HG03103 (cell line): ENCODE measurements around the gene GRIA1.
"Not testable (repeated sequence)": the region's sequence is repeated elsewhere in the genome, so short reads cannot be mapped to it uniquely, and the experiment has no call there.

Experiments used
- ATAC-seq: cut with Tn5 transposase; IDR thresholded peaks from one replicate; pipeline ENCODE4 v1.9.1; 2021; ENCODE audit warnings: low read depth; ENCODE audit not compliant: unreplicated experiment

Gene GRIA1

DNA sequence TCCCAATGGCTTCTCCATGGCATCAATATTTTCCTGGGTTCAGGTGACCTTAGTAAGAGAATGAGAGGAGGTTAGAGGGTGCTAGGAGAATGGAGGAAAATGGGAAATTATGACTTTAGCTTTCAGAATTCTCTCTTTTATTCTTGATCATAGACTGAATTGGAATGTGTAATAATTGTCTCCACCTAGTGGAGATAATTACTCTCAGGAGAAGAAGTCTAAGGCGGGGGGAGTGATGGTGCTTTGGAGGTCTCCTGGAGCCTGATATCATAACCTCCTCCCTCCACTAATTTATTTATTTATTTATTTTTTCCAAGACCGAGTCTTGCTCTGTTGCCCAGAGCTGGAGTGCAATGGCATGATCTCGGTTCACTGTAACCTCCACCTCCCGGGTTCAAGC lies 221.3 kb downstream of the GRIA1 start:
- ATAC-seq = no peak

DNA sequence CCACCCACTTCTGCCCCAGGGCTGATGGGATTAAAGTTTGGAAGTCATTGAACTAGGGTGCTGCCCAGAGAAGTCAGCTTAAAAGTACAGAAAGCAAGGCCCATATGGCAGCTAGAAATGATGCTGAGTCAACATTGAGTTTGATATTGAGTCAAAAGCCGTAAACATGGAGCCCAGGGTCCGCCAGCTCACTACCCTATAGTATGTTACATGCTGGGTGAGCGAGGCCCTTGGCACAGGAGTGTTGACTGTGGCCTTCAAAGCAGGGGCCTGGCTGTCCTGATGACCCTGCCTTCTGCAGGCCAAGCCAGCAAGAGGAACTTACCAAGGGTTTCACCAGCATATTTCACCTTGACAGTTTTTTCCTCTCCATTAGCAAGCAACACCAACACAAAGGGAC lies 222.5 kb downstream of the GRIA1 start:
- ATAC-seq = no peak

DNA sequence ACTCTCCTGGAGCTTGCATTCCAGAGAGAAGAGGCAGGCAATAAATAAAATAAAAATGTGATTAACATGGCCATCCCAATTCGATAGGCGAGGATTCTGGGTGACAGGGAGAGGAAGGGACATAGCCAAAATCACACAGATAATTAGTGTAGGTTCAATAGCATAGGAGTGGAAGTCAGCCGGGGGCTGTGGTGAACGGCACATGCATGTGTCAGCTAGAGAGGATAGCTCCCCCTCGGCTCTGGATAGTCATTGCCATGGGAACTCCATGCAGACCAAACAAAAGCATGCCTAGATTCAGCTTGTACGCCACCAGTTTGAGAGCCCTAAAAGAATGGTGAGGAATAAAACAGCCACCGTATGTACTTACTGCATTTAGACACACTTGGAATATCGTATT lies 223.5 kb downstream of the GRIA1 start:
- ATAC-seq = no peak

DNA sequence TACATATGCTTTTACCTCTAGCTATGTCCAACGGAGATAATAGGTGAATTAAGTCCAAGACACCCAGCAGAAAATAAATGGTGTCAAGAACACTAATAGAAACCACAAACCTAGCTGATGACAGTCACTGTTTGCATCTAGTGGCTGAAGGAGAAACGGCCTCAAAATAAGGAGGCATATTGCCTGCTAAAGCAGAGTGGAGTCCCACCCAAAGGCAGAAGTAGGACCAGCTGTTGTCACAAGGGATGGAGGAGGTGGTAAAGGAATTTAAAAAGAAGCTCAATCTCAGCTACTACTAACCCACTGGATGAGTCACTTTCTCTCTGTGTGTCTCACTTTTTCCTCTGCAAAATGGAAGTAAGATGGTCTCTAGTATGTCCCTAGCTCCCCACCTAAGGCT lies 224.3 kb downstream of the GRIA1 start:
- no peak for ATAC-seq

DNA sequence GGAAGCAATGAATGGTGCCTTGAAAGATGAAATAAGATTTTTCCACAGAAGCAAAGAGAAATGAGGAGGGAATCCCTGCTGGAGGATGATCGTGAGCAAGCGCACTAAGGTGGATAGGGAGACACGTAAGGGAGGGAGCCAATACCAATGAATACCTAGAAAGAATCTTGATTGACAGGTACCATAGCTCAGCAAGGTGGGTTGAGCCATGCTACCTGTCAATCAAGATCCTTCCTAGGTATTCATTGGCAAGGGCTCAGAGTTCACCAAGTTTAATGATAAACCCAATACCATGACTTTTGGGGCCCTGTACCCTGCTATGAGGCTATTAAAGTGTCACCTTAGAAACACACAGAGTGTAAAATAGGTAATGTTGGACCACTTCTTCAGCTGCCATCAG lies 226.8 kb downstream of the GRIA1 start:
- no peak for ATAC-seq

DNA sequence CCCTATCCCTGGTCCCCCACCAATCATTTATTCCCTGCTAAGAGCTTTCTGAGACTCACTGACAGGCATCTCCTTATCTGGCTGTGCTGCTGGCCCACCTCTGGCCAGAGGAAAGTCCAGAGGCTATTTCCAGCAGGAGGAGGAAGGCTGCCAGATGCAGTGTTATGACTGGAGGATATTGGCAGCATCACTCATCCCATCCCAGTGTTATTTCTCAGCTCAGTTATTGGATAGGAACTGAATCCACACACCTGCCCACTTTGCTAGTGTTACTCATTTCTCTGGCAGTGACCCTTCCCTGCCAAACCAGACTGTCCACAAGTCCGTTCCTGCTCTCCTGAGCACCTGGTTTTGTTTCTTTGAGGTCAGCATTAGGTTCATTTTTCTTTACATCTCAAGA lies 228.2 kb downstream of the GRIA1 start:
- no peak for ATAC-seq

DNA sequence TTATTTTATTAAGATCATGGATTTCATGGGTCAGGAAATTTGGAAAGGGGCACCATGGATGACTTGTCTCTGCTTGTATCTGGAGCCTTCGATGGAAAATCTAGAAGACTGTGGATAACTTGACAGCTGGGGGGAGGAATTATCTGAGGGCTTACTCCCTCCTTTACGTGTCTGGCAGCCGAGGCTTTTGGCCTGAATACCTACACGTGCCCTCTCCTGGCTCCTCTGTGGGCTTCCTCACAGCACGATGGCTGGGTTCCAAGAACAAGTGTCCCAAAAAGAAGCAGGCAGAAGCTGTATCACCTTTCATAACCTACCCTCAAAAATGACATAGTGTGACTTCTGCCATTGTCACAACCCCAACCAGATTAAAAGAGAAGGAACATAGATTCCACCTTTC lies 228.9 kb downstream of the GRIA1 start:
- no peak for ATAC-seq

DNA sequence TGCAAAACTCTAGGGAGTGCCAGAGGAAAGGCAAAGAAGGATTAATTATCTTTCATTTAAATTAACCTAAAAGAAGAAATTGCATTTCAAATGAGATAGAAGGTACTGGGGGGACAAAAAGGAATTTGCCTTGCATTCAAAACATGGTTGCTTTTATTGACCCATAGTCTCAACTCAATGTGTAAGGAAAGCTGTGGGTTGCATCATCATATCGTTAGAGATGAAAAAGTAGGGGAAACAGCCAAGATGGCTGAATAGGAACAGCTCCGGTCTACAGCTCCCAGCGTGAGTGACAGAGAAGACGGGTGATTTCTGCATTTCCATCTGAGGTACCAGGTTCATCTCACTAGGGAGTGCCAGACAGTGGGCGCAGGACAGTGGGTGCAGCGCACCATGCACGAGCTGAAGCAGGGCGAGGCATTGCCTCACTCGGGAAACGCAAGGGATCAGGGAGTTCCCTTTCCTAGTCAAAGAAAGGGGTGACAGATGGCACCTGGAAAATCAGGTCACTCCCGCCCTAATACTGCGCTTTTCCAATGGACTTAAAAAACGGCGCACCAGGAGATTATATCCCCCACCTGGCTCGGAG lies 232.6 kb downstream of the GRIA1 start:
- not testable (repeated sequence) for ATAC-seq

DNA sequence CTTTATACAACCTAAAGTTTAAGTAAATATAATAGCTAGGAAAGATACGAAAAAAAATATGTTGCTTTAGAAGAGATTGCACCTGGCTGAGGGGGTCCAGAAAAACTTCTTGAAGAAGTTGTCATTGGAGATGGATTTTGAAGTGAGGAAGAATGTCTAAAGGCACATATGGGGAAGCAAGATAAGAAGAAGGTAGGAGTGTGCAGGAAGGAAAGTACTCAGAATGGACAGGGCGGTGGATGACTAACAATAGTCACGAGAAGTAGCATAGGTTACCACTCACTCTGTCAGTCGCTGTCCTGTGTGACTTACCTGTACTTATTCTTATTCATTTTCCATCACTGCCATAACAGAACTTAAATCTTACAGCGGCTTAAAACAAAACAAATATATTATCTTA lies 251.6 kb downstream of the GRIA1 start:
- ATAC-seq = no peak

DNA sequence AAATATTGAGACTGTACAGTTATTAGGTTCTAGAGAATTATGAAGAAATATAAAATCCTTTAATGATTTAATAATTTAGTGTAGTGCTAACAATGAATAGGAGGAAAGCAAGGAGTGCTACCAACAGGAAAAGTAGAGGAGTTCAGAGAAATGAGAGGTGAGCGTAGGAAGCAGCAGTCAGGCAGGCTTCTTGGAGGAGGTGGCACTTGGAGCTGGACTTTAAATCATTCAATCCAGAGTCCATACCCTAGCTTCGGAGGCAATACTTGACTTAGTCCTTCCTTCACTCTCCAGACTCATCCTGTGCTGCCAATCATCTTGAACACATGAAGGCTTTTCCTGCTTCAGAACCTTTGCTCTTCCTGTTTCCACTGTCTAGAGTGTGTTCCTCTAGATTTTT lies 254.3 kb downstream of the GRIA1 start:
- ATAC-seq = no peak

DNA sequence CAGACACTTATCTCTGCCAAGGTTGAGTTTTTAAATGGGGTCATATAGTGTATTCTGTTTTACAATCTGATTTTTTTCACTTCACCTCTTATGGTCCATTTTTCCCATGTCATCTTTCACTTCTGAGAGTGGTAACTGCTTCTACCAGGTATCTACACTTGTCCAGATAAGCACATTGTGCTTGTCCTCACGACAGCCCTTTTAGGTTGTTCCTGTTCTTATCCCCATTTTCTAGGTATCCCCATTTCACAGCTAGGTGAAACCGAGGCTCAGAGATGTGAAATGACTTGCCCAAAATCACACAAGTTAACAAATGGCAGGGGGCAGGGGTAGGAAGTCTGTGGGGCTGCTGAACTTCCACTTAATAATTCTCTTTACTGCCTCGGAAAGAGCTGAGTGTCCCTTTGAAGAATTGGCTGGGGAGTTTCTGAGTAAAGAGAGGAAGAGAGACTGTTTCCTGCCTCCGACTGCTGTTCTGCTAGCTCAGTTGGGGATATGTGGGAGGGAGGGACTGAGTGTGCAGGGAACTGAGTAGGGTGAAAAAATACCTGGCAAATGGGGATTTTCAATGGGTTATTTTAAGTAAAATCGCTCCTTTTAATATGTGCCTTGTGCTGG lies 255.4 kb downstream of the GRIA1 start:
- ATAC-seq = no peak

DNA sequence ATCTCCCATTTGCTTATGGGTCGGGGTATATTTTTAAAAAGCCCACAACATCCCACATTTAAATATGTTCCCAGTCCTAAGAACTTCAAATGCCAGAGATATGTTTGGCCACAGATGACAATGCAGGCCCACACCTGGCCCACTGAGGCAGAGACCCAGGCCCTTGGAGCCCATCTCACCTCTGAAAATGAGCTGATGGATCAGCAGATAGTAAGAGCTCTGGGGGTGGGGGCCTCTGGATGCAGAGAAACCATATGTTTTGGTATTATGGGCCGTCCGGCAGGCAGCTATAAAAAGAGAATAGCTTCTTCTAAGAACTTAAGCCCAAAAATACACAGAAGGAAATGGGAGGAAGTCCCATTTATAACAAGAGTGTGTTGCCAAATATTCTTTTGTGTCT lies 256.0 kb downstream of the GRIA1 start:
- no peak for ATAC-seq

DNA sequence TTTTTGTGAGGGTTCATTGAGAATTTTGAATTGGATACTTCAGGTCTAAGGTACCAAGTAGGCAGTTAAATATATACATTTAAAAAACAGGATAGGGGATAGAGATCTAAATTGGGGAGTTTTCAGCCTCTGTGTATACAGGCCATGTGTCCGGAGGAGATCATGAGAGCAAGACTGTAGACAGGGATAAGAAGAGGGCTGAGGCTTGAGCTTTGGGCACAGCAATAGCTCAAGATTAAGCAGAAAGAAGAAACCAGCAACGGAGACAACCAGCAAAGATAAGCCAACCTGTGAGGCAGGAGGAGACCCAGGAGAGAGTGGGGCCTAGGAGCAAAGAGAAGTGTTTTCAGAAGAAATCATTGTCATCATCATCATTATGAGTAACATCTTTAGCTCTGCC lies 258.4 kb downstream of the GRIA1 start:
- no peak for ATAC-seq

DNA sequence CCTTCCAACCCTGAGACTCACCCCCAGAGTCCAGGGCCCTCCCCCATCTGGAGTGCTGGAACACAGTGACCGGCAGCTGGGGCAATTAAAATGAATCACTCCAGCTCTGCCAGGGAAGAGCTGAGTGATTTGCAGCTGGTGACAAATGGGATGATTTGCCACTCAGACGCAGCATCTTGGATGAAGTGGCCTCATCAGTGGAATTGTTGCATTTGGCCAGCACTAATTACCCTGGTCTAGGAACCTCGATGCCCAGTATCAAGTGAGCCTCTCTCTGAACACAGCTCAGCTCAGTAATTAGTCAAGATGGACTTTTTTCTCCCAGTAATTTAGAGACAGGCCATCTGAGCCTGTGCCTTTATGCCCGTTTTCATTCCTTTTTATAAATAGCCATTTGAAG lies 259.5 kb downstream of the GRIA1 start:
- no peak for ATAC-seq

DNA sequence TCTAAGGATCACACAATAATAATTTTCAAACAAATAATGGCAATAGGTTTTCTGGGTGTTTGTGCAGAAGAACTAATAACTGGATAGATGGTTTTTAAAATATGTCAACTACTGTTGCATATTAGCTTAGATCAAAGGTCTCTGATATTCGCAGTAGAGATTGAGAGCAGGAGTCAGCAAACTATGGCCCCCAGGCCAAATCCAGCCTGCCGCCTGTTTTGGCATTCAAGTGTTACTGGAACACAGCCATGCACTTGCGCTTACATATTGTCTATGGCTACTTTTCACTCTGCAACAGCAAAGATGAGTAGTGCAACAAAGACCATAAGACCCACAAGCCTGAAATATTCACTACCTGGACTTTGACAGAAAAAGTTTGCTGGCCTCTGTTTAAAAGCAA lies 260.8 kb downstream of the GRIA1 start:
- ATAC-seq = no peak

DNA sequence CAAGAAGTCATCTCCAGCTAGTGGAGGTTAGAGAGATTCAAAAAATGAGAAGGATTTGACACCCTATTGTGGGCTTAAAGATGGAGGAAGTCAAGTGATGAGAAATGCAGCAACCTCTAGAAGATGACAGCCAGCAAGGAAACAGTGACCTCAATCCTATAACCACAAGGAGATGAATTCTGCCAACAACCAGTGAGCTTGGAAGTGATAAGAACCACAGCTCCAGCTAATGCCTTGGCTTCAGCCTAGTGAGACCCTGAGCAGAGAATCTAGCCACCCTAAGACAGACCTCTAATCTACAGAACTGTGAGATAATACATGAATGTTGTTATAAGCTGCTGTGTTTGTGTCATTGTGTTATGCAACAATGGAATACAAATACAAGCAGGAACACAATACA lies 262.4 kb downstream of the GRIA1 start:
- no peak for ATAC-seq

DNA sequence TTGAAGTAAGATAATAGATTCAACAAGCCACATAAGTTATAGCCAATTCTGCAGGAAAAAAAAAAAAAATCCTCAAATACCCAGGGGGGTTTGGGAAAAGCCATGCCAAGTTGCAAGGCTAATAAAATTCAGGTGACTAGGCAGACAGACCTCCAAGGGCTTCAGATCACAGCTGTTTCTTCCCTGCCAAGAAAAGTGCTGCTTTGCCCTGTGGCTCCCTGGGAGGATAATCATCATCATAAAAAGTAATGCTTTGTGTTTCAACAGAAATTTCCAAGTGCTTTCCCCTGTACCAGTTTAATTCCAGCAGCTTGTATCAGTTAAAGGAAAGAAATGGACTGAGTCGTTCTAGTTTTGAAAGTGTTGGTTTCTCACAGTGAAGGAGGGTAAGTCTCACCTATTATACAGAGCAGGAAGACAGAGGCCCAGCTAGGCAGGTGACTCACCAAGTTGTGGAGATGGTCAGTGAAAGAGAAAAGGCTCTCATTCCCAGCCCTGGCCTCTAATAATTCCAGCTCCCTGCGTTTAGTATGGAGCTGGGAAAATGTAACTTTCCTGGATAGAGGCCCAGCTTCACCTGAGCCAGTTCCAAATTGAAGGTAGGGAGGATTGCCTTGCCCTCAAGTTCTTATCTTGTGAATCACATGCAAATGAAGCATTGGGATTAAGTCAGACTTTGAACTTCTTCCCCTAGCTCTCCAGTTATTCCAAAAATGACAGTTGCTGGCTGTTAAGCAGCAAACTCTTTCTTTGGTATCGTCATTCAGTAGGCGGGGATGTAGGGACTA lies 263.4 kb downstream of the GRIA1 start:
- ATAC-seq = no peak

DNA sequence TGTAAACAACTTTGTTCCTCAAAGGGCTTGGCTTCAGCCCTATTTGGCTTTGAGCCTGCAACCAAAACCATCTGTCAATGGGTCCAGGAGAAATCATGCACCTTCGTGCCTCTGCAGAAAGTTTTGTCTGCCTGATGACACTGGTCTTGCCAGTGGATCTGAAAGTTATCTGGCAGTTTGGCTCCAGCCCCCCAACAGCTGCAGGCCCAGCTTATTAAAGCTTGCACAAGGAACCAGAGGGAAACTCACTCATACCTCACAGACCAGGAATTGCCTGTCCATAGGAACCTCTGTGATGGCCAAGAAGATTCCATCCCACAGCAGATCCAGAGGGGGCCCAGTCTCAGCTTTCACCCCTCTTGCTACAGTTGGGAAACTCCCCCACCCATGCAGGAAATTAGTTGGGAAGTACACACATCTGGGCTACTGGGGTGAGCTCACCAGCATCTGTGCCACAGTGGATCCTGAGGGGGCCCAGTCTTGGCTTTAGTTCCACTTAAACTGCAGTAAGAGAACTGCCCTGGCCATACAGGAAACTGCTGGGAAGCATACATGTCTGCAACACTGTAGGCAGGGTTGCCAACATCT lies 265.5 kb downstream of the GRIA1 start:
- ATAC-seq = no peak

DNA sequence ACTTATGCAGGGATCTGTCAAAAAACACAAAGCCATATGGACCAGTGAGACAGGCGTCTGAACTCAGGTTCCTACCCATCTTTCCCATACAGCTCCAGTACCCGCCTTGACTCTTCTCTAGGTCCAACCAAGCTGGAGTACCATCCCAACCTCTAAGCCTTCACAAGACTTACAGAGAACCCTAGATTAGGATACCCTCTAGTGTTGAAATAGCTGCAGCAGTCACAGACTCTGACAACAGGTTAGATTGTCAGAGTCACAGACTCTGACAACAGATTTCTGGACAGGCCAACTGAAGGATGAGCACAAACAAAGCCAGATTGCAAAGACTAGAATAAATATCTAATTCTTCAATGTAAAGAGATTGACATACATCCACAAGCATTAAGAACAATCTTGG lies 266.1 kb downstream of the GRIA1 start:
- ATAC-seq = no peak

DNA sequence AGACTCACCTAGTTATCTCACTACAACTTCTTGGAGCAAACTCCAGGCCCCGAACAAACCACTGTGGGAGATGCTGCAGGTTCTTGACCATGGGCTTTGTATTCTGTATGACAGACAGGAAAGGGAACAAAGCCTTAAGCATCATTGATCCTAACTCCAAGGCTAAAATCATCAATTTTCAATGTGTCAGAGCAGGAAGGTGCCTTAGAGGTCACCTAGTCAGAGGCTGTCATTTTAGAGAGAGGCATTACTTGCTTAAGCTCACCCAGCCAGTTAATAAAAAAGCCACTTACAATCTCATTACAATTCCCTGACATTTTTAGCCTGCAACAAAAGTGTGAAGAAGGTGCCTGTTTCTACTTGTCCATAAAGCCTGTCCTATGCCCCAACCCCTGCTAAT lies 275.5 kb downstream of the GRIA1 start:
- ATAC-seq = no peak

DNA sequence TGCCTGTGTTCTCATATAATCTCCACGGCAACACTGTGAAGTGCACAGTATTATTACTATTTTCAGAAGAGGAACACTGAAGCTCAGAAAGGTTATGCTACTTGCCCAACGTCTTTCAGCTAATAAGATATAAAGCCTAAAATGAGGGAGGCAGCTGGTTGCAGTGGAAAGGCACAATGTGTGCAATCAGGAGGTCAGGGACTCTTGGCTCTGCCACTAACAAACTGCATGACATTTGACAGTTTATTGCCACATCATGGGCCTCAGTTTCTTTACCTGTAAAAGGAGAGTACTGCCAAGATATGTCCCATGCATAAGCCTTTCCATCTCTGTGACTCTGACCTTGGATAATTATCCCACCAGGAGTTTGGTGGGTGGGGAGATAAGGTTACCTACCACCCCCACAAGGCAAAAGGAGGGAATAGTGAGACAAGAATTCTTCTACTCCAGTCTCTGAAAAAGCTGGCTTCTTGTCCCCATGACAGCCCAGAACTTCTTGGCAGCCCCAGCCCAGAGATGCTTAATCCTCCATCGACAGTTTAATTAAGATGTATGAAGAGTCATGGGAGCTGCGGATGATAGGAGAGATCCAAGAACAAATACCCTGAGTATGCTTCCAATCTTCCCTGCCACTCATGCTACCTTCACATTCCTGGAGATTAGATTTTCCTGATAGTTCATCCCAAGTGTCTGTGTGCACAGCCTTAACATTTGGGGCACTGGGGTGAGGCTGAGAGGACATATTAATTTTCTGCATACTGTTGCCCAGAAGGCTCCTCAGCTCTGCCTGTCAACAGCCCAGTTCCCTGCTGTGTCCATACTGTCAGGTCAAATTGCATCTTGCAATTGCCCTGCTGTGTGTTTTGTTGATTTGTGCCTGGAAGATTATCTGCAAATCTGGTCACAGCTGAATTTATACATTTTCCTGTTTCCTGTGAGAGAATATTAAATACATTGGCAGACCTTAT lies 277.0 kb downstream of the GRIA1 start:
- no peak for ATAC-seq
